ENCODE data around the gene SLFN13.

SLFN13 gene

GRCh38 chr17:35438433-35438832 lies 10.1 kb downstream of the SLFN13 start:
- TF ChIP-seq OSR1 (CRISPR knock-in tag; IDR thresholded peaks at IDR 0.05): no peak
- TF ChIP-seq, protein P1, sequence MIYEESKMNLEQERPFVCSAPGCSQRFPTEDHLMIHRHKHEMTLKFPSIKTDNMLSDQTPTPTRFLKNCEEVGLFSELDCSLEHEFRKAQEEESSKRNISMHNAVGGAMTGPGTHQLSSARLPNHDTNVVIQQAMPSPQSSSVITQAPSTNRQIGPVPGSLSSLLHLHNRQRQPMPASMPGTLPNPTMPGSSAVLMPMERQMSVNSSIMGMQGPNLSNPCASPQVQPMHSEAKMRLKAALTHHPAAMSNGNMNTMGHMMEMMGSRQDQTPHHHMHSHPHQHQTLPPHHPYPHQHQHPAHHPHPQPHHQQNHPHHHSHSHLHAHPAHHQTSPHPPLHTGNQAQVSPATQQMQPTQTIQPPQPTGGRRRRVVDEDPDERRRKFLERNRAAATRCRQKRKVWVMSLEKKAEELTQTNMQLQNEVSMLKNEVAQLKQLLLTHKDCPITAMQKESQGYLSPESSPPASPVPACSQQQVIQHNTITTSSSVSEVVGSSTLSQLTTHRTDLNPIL (CRISPR knock-in tag; IDR thresholded peaks at IDR 0.05; ENCODE audit: low read depth): no peak
- no peak for TF ChIP-seq RARB (CRISPR knock-in tag; IDR thresholded peaks at IDR 0.05)
- no peak for TF ChIP-seq CSDC2 (CRISPR knock-in tag; IDR thresholded peaks at IDR 0.05)
- no peak for TF ChIP-seq ZFP30 (CRISPR knock-in tag; IDR thresholded peaks at IDR 0.05)
- no peak for TF ChIP-seq ZFP3 (CRISPR knock-in tag; IDR thresholded peaks at IDR 0.05)
- TF ChIP-seq ARNTL (CRISPR knock-in tag; IDR thresholded peaks at IDR 0.05; ENCODE audit: borderline replicate concordance, low read depth): no peak
- ATAC-seq: no peak

GRCh38 chr17:35433075-35433894 lies 15.3 kb downstream of the SLFN13 start:
- ATAC-seq: peak; percentile 88
- TF ChIP-seq ZC3H10 (CRISPR knock-in tag; IDR thresholded peaks at IDR 0.05) (no peak), PPARA (CRISPR knock-in tag; IDR thresholded peaks at IDR 0.05; ENCODE audit: borderline replicate concordance) (no peak), CSDC2 (CRISPR knock-in tag; IDR thresholded peaks at IDR 0.05) (no peak), ZFP3 (CRISPR knock-in tag; IDR thresholded peaks at IDR 0.05) (no peak), ISL1 (CRISPR knock-in tag; IDR thresholded peaks at IDR 0.05) (no peak), TOX (CRISPR knock-in tag; IDR thresholded peaks at IDR 0.05; ENCODE audit: borderline replicate concordance) (no peak), GLIS3 (CRISPR knock-in tag; IDR thresholded peaks at IDR 0.05) (no peak), BACH2 (CRISPR knock-in tag; IDR thresholded peaks at IDR 0.05; ENCODE audit: borderline replicate concordance) (no peak), ESRRG (CRISPR knock-in tag; IDR thresholded peaks at IDR 0.05) (no peak), TCF4 (CRISPR knock-in tag; IDR thresholded peaks at IDR 0.05; ENCODE audit: borderline replicate concordance) (no peak), ZNF70 (CRISPR knock-in tag; IDR thresholded peaks at IDR 0.05) (no peak), ZNF8 (CRISPR knock-in tag; IDR thresholded peaks at IDR 0.05) (no peak), OSR1 (CRISPR knock-in tag; IDR thresholded peaks at IDR 0.05) (no peak), TSHZ2 (CRISPR knock-in tag; IDR thresholded peaks at IDR 0.05) (no peak), ZNF565 (CRISPR knock-in tag; conservative IDR thresholded peaks at IDR 0.05; ENCODE audit: low read depth) (no peak)
- TF ChIP-seq, protein P2, sequence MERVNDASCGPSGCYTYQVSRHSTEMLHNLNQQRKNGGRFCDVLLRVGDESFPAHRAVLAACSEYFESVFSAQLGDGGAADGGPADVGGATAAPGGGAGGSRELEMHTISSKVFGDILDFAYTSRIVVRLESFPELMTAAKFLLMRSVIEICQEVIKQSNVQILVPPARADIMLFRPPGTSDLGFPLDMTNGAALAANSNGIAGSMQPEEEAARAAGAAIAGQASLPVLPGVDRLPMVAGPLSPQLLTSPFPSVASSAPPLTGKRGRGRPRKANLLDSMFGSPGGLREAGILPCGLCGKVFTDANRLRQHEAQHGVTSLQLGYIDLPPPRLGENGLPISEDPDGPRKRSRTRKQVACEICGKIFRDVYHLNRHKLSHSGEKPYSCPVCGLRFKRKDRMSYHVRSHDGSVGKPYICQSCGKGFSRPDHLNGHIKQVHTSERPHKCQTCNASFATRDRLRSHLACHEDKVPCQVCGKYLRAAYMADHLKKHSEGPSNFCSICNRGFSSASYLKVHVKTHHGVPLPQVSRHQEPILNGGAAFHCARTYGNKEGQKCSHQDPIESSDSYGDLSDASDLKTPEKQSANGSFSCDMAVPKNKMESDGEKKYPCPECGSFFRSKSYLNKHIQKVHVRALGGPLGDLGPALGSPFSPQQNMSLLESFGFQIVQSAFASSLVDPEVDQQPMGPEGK (CRISPR knock-in tag; IDR thresholded peaks at IDR 0.05; ENCODE audit: borderline replicate concordance): no peak
- TF ChIP-seq, protein P1 (CRISPR knock-in tag; IDR thresholded peaks at IDR 0.05; ENCODE audit: low read depth): no peak
- TF ChIP-seq, protein P3, sequence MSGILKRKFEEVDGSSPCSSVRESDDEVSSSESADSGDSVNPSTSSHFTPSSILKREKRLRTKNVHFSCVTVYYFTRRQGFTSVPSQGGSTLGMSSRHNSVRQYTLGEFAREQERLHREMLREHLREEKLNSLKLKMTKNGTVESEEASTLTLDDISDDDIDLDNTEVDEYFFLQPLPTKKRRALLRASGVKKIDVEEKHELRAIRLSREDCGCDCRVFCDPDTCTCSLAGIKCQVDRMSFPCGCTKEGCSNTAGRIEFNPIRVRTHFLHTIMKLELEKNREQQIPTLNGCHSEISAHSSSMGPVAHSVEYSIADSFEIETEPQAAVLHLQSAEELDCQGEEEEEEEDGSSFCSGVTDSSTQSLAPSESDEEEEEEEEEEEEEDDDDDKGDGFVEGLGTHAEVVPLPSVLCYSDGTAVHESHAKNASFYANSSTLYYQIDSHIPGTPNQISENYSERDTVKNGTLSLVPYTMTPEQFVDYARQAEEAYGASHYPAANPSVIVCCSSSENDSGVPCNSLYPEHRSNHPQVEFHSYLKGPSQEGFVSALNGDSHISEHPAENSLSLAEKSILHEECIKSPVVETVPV (CRISPR knock-in tag; IDR thresholded peaks at IDR 0.05): no peak
